HG03159 (cell line): ENCODE data around the gene THSD4.
"Not testable (repeated sequence)": the region's sequence is repeated elsewhere in the genome, so short reads cannot be mapped to it uniquely, and the experiment has no call there.

Experiments used
- ATAC-seq: cut with Tn5 transposase; IDR thresholded peaks from one replicate; pipeline ENCODE4 v1.9.1; 2021; ENCODE audit warnings: mild to moderate bottlenecking, moderate library complexity; ENCODE audit not compliant: unreplicated experiment

Gene THSD4

DNA sequence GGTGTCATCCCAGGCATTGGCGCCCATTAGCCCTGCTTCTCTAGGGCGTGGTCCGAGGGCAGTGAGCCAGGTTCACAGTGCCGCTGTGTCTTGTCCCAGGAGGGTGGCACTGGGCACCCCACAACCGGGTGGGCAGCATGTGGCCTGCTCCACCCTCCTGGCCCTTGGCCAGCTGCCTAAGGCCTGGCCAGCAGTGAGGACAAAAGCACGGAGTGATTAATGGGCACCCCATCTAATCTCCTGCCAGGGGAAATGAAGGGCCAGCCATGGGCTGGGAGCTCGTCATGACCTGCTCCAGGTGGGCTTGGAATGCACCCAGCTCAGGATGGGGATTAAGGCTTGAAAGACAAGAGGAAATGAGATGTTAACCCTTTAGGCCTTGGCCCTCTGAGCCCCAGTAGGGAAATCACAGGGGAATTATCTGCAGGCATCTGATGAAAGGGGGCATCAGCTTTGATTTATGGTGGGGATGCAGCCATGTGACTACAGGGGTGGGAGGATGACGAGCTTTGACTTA lies 5.2 kb downstream of the THSD4 start:
- no peak for ATAC-seq

DNA sequence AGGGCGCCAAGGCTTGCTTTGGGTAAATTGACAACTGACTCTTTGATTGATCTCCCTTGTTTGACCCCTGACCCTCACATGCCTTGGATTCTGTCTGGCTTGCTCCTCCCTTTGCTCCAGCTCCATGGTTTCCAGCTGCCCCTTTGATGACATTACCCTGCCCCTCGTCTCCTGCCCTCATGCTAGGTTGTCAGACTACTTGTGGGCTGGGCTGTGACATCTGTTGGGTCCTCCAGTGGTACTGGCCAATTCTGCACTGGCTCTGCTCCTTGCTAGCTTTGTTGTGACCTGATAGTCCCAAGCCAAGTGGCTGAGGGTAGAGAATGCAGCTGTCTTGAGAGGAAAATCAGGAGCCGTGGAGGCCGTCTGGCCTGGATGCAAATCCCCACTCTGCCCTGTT lies 6.2 kb downstream of the THSD4 start:
- ATAC-seq, result no peak

DNA sequence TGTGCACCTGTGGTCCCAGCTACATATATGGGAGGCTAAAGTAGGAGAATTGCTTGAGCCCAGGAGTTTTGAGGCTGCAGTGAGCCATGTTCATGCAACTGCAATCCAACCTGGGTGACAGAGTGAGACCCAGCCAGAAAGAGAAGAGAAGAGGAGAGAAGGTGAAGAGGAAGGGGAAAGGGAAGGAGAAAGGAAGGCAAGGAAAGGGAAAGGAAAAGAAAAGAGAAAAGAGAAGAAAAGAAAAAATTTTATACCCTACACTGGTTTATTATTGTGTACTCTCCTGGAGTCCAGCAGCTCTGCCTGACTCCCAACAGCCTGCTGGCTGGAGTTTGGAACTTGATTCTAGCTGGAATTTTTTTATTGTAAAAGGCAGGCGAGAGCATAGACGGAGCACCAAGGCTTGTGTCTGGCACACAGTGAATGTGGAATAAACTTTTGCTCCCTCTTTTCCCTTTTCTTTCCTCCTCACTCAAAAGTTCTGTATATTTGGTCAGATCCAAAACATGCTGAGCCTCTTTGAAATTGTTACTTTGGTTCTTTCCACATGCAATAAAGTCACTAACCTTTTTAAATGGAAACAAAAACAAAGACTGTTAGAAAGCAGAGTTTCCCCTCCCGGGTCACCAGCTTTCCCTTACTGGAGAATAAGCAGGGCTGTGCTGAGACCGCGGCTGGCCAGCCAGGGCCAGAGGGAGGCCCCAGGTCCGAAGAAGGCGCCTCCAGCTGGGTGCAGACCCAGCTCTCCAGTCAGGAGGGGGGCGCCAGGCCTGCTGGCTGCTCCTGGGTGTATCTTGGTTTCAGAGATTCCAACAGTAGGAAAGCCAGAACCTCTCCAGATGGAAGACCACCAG lies 9.9 kb downstream of the THSD4 start:
- no peak for ATAC-seq

DNA sequence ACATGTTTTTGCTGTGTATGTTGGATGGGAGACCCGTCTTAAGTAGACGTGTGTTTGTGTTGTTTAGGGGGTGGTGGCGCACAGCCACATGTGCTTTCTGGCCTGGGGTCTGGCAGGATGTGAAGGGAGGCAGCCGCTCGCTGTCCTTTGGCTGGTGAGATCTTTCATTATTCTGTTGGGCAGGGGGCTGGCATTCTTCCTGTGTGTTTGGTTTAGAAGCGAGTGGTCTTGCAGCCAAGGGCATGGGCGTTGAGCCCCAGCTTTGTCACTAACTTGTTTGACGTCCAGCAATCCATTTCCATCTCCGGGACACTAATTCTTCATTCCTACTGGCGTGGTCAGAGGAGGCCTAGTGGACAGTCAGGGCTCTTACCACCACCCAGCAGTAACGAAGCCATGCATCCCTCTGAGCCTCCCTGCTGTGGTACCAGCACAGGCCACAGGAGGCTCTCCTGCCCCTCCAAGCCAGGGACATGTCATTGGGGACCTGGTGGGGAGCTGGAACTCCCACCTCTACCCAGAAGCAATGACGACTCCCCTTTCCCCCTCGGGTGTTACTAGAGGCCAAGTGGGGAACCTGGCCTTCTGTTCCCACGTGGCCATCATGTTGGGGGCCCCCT lies 10.7 kb downstream of the THSD4 start:
- no peak for ATAC-seq

DNA sequence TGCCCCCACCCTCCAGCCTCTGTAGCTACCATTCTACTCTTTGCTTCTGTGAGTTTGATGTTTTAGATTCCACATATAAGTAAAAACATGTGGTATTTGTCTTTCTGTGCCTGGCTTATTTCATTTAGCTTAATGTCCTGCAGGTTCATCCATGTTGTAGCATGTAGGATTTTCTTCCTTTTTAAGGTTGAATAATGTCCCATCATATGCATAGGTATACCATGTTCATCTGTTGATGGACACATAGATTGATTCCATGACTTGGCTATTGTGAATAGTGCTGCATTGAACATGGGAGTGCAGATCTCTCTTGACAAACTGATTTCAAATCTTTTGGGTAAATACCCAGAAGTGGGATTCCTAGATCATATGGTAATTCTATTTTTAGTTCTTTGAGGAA lies 11.8 kb downstream of the THSD4 start:
- ATAC-seq, result no peak

DNA sequence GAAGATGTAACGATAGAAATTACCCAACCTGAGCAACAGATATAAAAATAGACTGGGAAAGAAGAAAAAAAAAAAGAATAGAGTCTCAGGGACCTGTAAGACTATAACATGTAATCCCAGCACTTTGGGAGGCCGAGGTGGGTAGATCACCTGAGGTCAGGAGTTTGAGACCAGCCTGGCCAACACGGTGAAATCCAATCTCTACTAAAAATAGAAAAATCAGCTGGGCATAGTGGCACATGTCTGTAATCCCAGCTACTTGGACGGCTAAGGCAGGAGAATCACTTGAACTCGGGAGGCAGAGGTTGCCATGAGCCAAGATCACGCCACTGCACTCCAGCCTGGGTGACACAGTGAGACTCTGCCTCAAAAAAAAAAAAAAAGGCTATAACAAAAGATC lies 12.9 kb downstream of the THSD4 start:
- not testable (repeated sequence) for ATAC-seq

DNA sequence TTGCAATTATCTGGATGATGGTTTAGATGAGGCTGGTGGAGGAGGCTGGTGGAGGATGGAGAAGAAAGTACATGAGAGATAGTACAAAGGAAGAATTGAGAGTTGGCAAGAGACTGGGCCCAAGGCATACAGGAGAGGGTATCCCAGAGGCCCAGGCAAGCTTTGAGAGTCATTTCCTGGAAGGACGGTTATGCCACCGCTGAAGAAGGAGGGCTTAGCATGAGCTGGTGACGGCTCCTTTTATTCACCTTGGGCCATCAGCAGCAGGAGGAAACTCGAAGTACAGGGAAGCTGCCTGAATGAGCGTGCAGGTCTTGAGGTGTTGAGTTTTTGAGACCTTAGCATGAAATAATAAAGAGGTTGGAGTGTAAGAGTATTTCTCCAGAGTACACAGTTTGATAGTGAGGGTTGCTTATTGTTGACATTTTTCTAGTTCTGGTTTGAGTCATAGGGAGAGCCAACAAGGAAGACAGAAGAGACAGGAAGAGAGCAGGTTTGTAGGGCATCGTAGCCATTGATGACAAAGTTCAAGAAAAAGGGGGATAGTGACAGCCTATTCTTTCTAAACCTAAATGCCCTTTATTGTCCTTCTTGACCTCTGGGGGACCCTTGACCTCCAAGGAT lies 13.8 kb downstream of the THSD4 start:
- ATAC-seq, result no peak

DNA sequence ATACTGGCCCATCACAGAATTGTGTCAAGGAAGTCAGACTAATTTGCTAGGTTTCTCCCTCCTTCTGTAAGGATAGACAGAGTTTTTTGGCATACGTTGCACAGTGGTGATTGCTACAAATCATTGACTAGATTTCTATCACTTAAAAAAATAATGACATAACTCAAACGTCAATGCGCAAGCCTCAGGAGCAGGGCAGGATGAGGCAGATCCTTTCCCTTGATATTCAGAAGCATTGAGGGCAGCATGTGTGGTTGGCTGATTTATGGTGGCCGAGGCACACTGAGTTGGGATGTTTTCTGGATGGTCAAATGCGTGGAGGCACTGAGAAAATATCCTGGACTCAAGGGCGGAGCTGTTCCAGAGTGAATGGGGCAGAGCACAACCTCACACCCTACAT lies 14.4 kb downstream of the THSD4 start:
- no peak for ATAC-seq

DNA sequence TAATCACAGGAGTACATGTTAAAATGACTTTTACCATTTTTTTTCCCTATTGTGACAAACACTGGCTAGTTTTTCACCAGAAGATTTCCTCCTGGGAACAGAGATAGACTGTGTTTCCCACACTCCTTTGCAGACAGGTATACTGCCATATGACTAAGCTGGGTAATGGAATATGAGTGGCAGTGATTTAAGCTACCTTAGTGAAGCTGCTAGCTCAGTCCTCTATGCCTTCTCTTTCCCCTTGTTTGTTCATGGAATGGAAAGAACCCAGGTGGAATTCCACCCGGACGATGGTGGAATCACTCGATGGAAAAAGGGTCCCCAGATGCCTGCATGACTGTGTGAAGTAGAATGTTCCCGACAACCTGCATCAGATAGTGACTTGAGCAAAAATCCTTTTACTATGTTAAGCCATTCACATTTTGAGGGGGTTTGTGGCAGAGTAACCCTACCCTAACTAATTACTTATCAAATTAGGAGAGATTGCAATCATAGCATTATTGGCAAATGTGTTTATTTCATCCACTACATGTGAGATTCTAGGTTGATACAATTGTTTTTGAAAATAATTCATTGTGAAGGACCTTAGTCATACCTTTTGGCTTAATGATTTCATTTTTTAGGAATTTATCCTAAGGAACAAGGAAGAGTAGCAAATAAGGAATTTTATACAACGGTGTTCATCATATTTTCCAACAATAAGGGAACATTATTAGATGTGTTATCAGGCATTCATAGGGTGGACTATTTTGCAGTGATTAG lies 16.5 kb downstream of the THSD4 start:
- no peak for ATAC-seq

DNA sequence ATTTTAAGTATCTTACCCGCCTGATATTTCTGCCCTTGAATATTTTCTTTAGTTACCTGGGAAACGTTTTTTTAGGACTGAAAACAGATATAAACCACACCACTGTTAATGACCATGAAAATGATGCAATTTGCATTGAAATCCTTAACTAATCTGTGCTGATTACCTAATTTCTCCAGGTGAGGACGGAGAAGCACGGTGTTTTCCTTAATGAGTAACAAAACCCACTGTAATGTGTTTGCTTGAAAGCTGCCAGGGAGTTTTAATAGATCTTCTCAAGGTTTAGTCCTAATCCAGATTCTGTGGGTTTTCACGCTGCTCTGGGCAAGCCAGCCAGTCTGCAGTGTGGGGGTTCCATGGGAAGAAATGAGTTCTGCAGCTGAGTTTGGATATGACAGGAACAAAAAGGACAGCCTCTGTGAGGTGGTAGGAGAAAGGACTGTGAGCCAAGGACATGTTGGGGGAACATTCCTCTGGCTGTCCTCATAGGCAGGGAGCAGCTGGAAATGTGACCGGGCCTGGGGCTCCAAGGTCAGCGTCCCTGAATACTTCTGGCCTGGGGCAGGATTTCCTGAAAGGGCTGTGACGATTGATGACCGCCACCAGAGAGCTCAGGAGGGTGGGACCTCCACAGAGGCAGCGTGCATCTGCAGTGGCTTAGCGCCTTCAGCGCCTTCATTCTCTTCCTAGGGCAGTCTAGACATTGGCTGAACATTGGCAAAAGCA lies 18.6 kb downstream of the THSD4 start:
- ATAC-seq, result no peak

DNA sequence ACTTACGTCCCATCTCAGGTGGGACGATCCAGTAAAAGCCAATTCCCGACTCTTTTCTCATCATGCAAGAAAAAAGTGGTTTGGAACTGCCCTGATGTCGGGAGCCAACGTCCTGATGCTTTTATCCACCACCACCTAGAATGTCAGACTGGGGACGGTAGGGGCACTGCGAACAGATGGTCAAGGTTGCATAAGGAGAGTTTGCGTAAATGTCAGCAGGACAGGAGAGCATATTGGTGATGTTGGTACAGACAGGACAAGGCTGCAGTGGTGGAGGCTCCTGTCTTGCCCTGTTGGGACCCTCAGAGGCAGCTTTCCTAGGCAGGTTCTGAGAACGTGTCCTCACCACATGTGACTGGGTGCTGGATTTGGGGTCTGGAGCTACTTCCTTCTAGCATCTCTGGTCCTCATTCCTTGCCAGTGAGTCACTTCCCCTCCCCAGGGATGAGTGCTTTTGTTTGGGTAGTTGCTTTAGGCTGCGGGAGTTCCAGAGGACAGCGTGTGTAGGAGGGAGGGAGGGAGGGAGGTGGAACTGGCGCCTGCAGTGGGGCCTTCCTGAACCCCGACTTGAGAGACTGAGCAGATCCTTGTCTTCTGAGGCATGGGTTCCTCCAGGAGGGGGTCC lies 21.0 kb downstream of the THSD4 start:
- ATAC-seq, result no peak

DNA sequence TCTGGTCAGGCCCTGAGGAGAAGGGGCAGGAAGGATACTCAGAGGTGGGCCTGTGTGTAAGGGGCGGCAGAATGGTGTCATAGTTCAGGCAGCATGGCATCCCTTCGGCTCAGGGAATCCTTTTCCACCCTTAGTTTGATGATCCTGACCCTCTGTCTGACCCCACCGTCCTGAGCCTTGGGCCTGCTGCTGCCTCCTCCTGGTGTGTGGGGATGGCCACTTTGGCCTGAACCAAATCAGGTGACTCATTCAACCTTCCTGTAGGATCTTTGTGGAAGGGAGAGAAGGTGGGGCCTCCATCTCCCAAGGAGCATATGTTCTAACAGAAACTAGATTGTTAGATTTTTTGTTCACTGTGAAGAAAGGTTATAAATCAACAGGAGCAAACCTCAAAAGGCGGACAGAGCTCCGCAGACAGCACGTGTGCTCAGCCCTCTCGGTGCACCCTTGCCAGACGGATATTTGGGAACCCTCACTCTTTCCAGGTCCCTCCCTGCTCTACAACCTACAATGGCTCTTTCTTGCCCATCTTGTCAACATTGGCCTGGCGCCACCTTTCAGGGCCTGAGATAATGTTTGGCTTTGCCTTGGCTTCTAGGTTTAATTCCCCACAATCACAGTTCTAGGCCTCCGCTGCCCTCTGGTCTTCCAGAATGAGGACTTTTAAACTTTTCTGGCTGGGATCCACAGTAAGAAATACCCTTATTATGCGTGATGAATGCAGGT lies 21.7 kb downstream of the THSD4 start:
- no peak for ATAC-seq

DNA sequence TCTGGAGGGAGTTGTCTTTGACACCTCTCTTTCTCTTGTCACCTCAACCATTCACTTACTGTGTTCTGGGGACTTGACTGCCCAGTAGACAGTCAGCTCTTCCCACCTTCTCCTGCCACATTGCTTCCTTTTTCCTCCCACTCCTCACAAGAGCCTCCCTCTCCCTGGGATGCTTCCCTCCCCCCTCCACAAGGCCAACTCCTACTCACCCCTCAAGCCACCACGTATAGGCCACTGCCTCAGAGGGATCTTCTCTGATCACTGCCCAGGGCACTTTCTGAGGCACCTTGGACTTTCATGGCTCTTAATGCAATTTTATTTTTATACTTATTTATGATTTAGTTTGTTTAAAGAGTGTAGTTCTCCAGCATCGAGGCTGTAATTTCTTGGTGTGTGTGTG lies 23.2 kb downstream of the THSD4 start:
- no peak for ATAC-seq

DNA sequence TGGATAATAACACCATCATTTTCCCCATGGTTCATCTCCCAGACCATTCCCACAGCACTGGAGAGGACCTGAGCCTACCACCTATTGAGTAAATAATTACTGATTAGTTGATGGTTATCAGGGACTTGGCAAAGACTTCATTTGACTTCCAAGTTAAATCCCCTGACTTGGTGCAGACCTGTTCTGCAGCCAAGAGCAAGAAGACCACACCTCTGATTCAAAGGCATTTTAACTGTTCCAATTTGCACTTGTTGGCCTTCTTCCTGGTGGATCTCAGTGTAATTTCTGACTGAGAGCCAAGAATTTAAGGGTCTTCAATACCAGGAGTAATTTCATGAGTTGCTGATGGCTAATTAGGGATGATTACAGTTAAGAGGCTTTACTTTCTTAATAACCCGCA lies 24.0 kb downstream of the THSD4 start:
- ATAC-seq, result no peak

DNA sequence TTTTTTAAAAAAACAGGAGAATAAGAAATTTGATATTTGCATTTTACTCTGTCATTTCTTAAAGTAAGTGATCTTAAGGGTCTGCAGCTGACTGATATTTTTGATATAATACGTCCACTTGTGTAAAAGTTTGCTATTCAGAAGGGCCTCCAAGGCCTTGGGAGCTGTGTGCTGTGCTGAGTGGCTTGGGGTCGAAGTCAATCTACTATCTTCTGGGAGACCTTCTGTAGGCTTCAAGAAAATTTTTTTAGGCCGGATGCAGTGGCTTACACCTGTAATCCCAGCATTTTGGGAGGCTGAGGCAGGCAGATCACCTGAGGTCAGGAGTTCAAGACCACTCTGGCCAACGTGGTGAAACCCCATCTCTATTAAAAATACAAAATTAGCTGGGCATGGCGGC lies 26.3 kb downstream of the THSD4 start:
- no peak for ATAC-seq

DNA sequence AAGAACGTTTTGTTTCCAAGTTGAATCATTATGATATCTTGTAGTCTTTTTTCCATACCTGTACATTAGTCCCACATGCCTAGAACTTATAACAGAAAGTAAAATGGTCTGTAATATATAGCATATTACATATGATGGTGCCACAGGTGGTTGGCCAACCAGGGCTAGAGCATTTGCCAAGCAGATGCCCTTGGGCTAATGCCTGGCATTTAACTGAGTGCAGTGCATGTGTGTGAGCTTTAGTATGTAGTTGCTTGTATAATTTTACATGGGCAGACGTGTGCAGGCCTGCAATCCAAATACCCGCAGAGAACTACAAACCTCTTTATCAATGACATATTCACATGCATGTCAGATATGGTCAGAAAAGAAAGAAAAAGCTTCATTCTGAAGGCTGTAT lies 27.5 kb downstream of the THSD4 start:
- no peak for ATAC-seq

DNA sequence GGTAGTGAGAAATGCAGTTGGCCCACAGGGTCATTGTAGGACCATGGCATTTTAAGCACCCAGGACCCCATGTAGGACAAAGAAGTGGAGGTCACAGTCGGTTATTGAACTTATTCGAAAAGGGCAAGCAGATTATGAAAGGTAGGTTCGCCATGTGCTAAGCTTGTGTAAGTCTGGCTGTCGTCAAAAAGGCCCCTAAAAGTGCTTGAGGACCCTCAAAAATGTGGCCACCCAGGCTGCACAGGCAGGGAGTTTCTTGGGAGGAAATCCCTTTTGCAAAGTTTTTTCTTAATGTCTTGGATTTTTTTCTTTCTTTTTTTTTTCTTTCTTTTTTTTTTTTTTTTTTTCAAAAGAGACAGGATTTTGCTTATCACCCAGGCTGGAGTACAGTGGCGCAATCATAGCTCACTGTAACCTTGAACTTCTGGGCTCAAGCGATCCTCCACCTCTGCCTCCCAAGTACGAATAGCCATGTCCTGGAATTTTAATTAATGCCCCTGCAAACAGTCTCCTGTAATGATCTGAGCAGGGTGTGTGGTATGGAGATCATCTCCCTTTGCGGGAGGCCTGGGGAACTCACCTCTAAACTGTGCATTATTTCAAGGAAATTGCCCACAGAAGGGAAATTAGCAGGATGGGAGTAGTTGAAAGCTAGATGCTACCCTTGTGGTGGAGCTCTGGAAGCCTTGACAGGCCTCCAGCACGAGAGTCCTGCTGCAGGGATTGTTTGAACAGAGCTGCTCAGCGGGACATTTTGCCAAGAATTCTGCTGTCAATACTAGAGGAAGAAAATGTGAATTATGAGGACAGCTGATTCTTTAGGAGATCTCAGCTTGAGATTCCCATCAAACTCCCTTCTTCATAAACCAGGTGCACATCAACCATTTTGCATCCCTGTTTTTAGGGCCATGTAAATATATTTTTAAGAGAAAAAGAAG lies 28.4 kb downstream of the THSD4 start:
- no peak for ATAC-seq

DNA sequence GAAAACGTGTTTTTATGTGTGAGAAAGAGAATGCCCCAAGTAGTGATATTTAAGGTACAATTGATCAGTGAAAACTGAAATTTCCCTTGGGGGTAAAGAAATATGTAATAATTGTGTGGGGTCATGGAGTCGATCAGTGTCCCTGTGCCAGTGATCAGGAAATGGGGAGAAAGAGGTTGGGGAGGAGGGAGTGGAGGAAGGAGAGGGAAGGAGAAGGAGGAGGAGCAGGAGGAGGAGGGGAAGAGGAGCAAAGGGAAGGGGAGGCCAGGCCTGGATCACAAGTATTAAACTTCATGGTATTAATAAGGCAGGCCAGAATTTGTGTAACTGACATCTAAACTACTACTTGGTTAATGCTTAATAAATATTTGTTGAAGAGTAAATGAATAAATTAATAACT lies 30.4 kb downstream of the THSD4 start:
- ATAC-seq, result no peak
